Adrenal gland (tissue), 5 donors: Measurements from ENCODE around the gene ANKS6.

Source experiments
- POLR2A ChIP-seq, 2 donors: fragments of 450-650 bp; IDR thresholded peaks; one replicate each; pipeline ENCODE4 v1.6.1; 2017; ENCODE audit warnings: antibody characterized with exemption in 2 of 2, mild to moderate bottlenecking in 2 of 2, moderate library complexity in 1 of 2
- TF ChIP-seq, protein P1 (sequence below), 6 experiments: fragments of 450-650 bp in 4 of 6; fragments of 200-600 bp in 2 of 6; sonication (generic) in 1 of 6; IDR thresholded peaks; 1 replicate in 5 of 6; 2 replicates in 1 of 6; pipeline versions ENCODE4 v1.5.1 to v1.8.0; 2016 to 2021; ENCODE audit warnings: antibody characterized with exemption in 6 of 6, mild to moderate bottlenecking in 2 of 6, moderate library complexity in 1 of 6
- donor health status: DM: no; HTN: no; CAD: no.

DNA sequence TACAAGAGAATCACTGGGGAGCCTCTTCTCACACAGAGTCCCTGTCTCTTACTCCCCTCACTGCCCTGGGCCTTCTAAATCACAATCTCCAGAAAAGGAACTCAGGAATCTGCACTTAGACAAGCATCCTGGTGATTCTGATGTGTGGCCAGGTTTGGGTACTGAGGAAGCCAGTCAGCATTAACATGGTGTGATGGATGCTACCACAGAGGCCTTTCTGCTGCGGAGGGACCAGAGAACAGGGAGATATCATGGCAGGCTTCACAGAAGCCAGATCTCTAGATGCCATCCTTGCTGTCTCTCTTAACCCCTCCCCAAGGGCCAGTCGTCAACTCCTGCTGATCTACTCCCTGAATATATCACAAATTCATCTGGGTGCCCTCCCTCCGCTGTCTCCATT, 1.6 kb downstream of the ANKS6 start:
- TF ChIP-seq, protein P1, sequence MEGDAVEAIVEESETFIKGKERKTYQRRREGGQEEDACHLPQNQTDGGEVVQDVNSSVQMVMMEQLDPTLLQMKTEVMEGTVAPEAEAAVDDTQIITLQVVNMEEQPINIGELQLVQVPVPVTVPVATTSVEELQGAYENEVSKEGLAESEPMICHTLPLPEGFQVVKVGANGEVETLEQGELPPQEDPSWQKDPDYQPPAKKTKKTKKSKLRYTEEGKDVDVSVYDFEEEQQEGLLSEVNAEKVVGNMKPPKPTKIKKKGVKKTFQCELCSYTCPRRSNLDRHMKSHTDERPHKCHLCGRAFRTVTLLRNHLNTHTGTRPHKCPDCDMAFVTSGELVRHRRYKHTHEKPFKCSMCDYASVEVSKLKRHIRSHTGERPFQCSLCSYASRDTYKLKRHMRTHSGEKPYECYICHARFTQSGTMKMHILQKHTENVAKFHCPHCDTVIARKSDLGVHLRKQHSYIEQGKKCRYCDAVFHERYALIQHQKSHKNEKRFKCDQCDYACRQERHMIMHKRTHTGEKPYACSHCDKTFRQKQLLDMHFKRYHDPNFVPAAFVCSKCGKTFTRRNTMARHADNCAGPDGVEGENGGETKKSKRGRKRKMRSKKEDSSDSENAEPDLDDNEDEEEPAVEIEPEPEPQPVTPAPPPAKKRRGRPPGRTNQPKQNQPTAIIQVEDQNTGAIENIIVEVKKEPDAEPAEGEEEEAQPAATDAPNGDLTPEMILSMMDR (IDR thresholded peaks at IDR 0.05): no peak
- no peak for TF ChIP-seq POLR2A (IDR thresholded peaks at IDR 0.05)
